GM12878 (cell line): ENCODE results near the gene EIF4EBP2. TPM values are rescaled to one million over a fixed set of nuclear protein-coding genes. Genes with fewer than 3 reads are reported as not detected.

Experiments used
- ATAC-seq: fragments of 200-7000 bp; cut with Tn5 transposase; 3 replicates; pipeline ENCODE4 v1.9.1; 2020; ENCODE audit warnings: mild to moderate bottlenecking, moderate library complexity
- BruUV-seq: library from RNA; stranded (reverse); fragments of 400-500 nt; replicated peaks from 2 replicates; lab custom pipeline; 2021; lab: Mats Ljungman, UMichigan
- CTCF ChIA-PET: fragments of 300-600 bp; sonication (Branson Sonifier 250); formaldehyde crosslinking; extraction: SDS; loops from one replicate; lab custom pipeline; 2021; ENCODE audit warnings: inconsistent platforms; lab: Yijun Ruan, JAX
- POLR2A ChIA-PET: fragments of 350-600 bp; formaldehyde crosslinking; extraction: SDS; loops from one replicate; lab custom pipeline; 2021; ENCODE audit warnings: inconsistent platforms; lab: Charles Lee
- RAD21 ChIA-PET: fragments of 300-600 bp; sonication (Branson Sonifier 250); formaldehyde crosslinking; loops from one replicate; lab custom pipeline; 2023; ENCODE audit warnings: antibody characterized with exemption; ENCODE audit not compliant: unreplicated experiment; lab: Charles Lee
- SMC1A ChIA-PET: fragments of 300-600 bp; sonication (Branson Sonifier 250); formaldehyde crosslinking; loops from one replicate; lab custom pipeline; 2023; ENCODE audit not compliant: unreplicated experiment, uncharacterized antibody; lab: Charles Lee
- DNase-seq: peaks from one replicate; pipeline ENCODE4 v3.0.0-alpha.2; 2011; ENCODE audit warnings: low read depth, low spot score
- FAIRE-seq: peaks from 3 replicates; lab custom pipeline; 2011; peaks lifted over from hg19 to GRCh38; lab: Jason Lieb, UNC
- H2AFZ ChIP-seq: 2 replicates; pipeline ENCODE4 v1.6.0; 2011; ENCODE audit warnings: low read depth, low read length, control low read depth; ENCODE audit not compliant: control insufficient read depth
- H3K27ac ChIP-seq: 2 replicates; pipeline ENCODE4 v1.5.1; 2011; ENCODE audit warnings: control low read depth; ENCODE audit not compliant: control insufficient read depth, insufficient read depth
- H3K27me3 ChIP-seq, 2 experiments: replicated peaks in 1 of 2; 2 replicates each; pipeline versions ENCODE4 v1.6.0 to v1.6.1; 2011; ENCODE audit warnings: low read length in 1 of 2; ENCODE audit not compliant: control insufficient read depth in 2 of 2, insufficient read depth in 2 of 2
- H3K36me3 ChIP-seq, 2 experiments: 2 replicates each; pipeline ENCODE4 v1.5.1; 2011; ENCODE audit warnings: low read length in 1 of 2; ENCODE audit not compliant: control insufficient read depth in 2 of 2, insufficient read depth in 2 of 2
- H3K4me1 ChIP-seq: 2 replicates; pipeline ENCODE4 v1.6.1; 2011; ENCODE audit warnings: mild to moderate bottlenecking, low read length, moderate library complexity, mixed read lengths; ENCODE audit not compliant: control insufficient read depth, insufficient read depth
- H3K4me2 ChIP-seq: 2 replicates; pipeline ENCODE4 v1.6.0; 2011; ENCODE audit warnings: control low read depth; ENCODE audit not compliant: control insufficient read depth, insufficient read depth
- H3K4me3 ChIP-seq: fragments of 200-600 bp; sonication (generic); 2 replicates; pipeline ENCODE4 v1.5.1; 2016
- H3K79me2 ChIP-seq: 2 replicates; pipeline ENCODE4 v1.6.0; 2011; ENCODE audit warnings: low read length; ENCODE audit not compliant: control insufficient read depth, insufficient read depth
- H3K9ac ChIP-seq: 2 replicates; pipeline ENCODE4 v1.8.0; 2011; ENCODE audit warnings: low read length, control low read depth, mixed read lengths; ENCODE audit not compliant: control insufficient read depth, insufficient read depth
- H3K9me3 ChIP-seq: replicated peaks from 3 replicates; pipeline ENCODE4 v1.5.1; 2011; ENCODE audit warnings: mild to moderate bottlenecking, low read length; ENCODE audit not compliant: control insufficient read depth, insufficient read depth
- H4K20me1 ChIP-seq: 2 replicates; pipeline ENCODE4 v1.6.0; 2011; ENCODE audit not compliant: control insufficient read depth, insufficient read depth
- CHD4 ChIP-seq: fragments of 200-600 bp; sonication (generic); IDR thresholded peaks from 2 replicates; pipeline ENCODE4 v1.6.1; 2016; ENCODE audit warnings: mild to moderate bottlenecking
- CUX1 ChIP-seq: IDR thresholded peaks from 2 replicates; pipeline ENCODE4 v1.6.1; 2012; ENCODE audit warnings: improper control_type of control experiment, low read depth, low read length; ENCODE audit not compliant: insufficient replicate concordance
- EED ChIP-seq: sonication (generic); IDR thresholded peaks from 2 replicates; pipeline ENCODE4 v1.6.1; 2016; ENCODE audit warnings: antibody characterized with exemption, low read depth
- ZBTB4 ChIP-seq: fragments of 450-650 bp; formaldehyde crosslinking; IDR thresholded peaks from 2 replicates; pipeline ENCODE4 v1.4.0; 2022; ENCODE audit warnings: mild to moderate bottlenecking, moderate library complexity
- ZNF687 ChIP-seq: fragments of 450-650 bp; IDR thresholded peaks from 2 replicates; pipeline ENCODE4 v1.6.1; 2017; ENCODE audit warnings: mild to moderate bottlenecking, moderate library complexity
- WGBS: methylation state at CpG from one replicate; pipeline ENCODE4 v1.1.6; 2016; ENCODE audit warnings: low lambda C conversion rate; ENCODE audit not compliant: insufficient replicate concordance, insufficient coverage; ENCODE audit errors: missing lambda C conversion rate; 5-methylcytosine and 5-hydroxymethylcytosine counted together
- in situ Hi-C: fragments of 300-500 bp; cut with MboI; formaldehyde crosslinking; loops from 9 replicates; pipeline ENCODE4 v1.14.3; 2018; ENCODE audit warnings: mixed read lengths
- intact Hi-C: fragments of 100-400 bp; cut with micrococcal nuclease; formaldehyde crosslinking; loops from one replicate; pipeline ENCODE4 v1.14.2; 2022; ENCODE audit not compliant: unreplicated experiment
- polyA plus RNA-seq, 11 experiments: library from polyadenylated mRNA; depleted of rRNA in 4 of 11; unstranded in 6 of 11; stranded (reverse) in 5 of 11; fragments of >200 nt; fragmentation: Nextera tagmentation in 4 of 11; fragmentation: Illumina TruSeq in 1 of 11; extraction: Ambion mirVana in 4 of 11; extraction: Trizol in 1 of 11; gene quantifications; 1 replicate in 1 of 11; 2 replicates in 10 of 11; pipeline versions ENCODE4 v1.2.1 to v1.2.3, GENCODE V29; 2011 to 2016; ENCODE audit warnings: inconsistent platforms in 2 of 11, missing spikeins in 2 of 11, low read depth in 1 of 11
- total RNA-seq, 4 experiments: library from RNA; depleted of rRNA in 3 of 4; stranded (reverse); fragments of >200 nt in 3 of 4; fragmentation: Illumina TruSeq in 1 of 4; extraction: Trizol in 1 of 4; gene quantifications; 2 replicates each; pipeline versions ENCODE4 v1.2.1 to v1.2.3, GENCODE V29; 2013 to 2021

EIF4EBP2 gene
- total and polyA plus RNA-seq, 10 of the 15 experiments (the other 5 are each of a cell fraction or from before 2014, with no cell fraction given), result 14.4 to 51.3 (median 28.9) TPM

GRCh38 chr10:70445718-70446657 lies 42.0 kb downstream of the EIF4EBP2 start:
- SMC1A ChIA-PET, result interaction anchor here (0.6 to 1.5 kb wide), 3 partner anchors 21 to 224 kb away, joined by 3 to 4 read pairs (median 3); no protein-coding TSS in a partner anchor
- DNase-seq (no peak), FAIRE-seq (no peak), ATAC-seq (no peak)
- no peaks in the 10 kb centered on the region for H3K4me1 ChIP-seq
- no peaks in the 10 kb centered on the region for H3K36me3 ChIP-seq
- no peak overlapping the region for H2AFZ ChIP-seq
- CTCF ChIA-PET, result interaction anchor here (0.7 to 1.2 kb wide), 3 partner anchors 10 to 39 kb away, joined by 3 read pairs; no protein-coding TSS in a partner anchor
- no peak overlapping the region for H3K4me3 ChIP-seq
- no TSS peak for BruUV-seq
- no peaks in the 10 kb centered on the region for H3K79me2 ChIP-seq
- H3K9ac ChIP-seq, result no peak overlapping the region
- in situ Hi-C loops (no loop called here), intact Hi-C loops (no loop called here)
- WGBS, result 41% methylated on average over 8 of the region's 8 CpGs
- no peaks in the 10 kb centered on the region for H4K20me1 ChIP-seq
- H3K9me3 ChIP-seq, result no peaks in the 10 kb centered on the region
- H3K4me2 ChIP-seq, result no peak overlapping the region
- H3K27ac ChIP-seq, result no peak overlapping the region
- POLR2A ChIA-PET, result no interaction called here
- RAD21 ChIA-PET, result interaction anchor here (0.9 to 1.5 kb wide), 2 partner anchors 59 to 103 kb away, joined by 3 read pairs; no protein-coding TSS in a partner anchor
- H3K27me3 ChIP-seq, result peaks cover 9 to 14% of the 10 kb centered on the region in 2 experiments
- TF ChIP-seq ZBTB4 (CRISPR knock-in tag), result no peak
- TF ChIP-seq CUX1, result no peak
- no peak for TF ChIP-seq EED
- no peak for TF ChIP-seq ZNF687
- no peak for TF ChIP-seq CHD4
